T-cell (primary cell): ENCODE measurements around the gene ABHD16B. TPM values are rescaled to one million over a fixed set of nuclear protein-coding genes. Genes with fewer than 3 reads are reported as not detected.
"Not testable (repeated sequence)": the region's sequence is repeated elsewhere in the genome, so short reads cannot be mapped to it uniquely, and the experiment has no call there.

Source experiments
- ATAC-seq, 4 experiments: fragments of 200-7000 bp in 3 of 4; fragments of 150-1000 bp in 1 of 4; cut with Tn5 transposase; replicated peaks in 1 of 4; 1 replicate in 3 of 4; 2 replicates in 1 of 4; pipeline ENCODE4 v1.10.0; 2021; ENCODE audit warnings: moderate library complexity in 3 of 4, mild to moderate bottlenecking in 2 of 4, moderate number of reproducible peaks in 1 of 4
- CTCF ChIA-PET, 2 donors: fragments of 300-600 bp; sonication (Branson Sonifier 250); formaldehyde crosslinking; loops; one replicate each; lab custom pipeline; 2022; ENCODE audit warnings: antibody characterized with exemption in 2 of 2; lab: Charles Lee
- POLR2A ChIA-PET, 2 donors: fragments of 300-600 bp; sonication (Branson Sonifier 250); formaldehyde crosslinking; loops; one replicate each; lab custom pipeline; 2022; ENCODE audit warnings: antibody characterized with exemption in 2 of 2; lab: Charles Lee
- DNase-seq, 35 experiments: peaks; one replicate each; pipeline versions ENCODE4 v3.0.0 to v3.0.0-alpha.2; 2013 to 2023
- H3K27ac ChIP-seq: one replicate; pipeline ENCODE4 v1.5.1; 2013; ENCODE audit warnings: low read length
- H3K27me3 ChIP-seq, 2 experiments: replicated peaks in 1 of 2; 1 replicate in 1 of 2; 2 replicates in 1 of 2; pipeline versions ENCODE4 v1.6.1 to v1.7.0; 2013; ENCODE audit warnings: low read length in 1 of 2, mixed read lengths in 1 of 2; ENCODE audit not compliant: control insufficient read depth in 2 of 2, insufficient read depth in 2 of 2; ENCODE audit errors: extremely low read depth in 1 of 2
- H3K36me3 ChIP-seq, 2 donors: 1 replicate in 1 of 2; 2 replicates in 1 of 2; pipeline versions ENCODE4 v1.6.1 to v1.7.0; 2013; ENCODE audit warnings: low read length in 1 of 2; ENCODE audit not compliant: control insufficient read depth in 2 of 2, insufficient read depth in 1 of 2; ENCODE audit errors: extremely low read depth in 1 of 2
- H3K4me1 ChIP-seq, 2 experiments: 1 replicate in 1 of 2; 2 replicates in 1 of 2; pipeline versions ENCODE4 v1.6.1 to v1.7.0; 2013; ENCODE audit warnings: low read length in 2 of 2, mixed read lengths in 1 of 2; ENCODE audit not compliant: insufficient read depth in 2 of 2, control insufficient read depth in 1 of 2; ENCODE audit errors: extremely low read depth in 1 of 2
- H3K4me3 ChIP-seq, 2 donors: 1 replicate in 1 of 2; 2 replicates in 1 of 2; pipeline versions ENCODE4 v1.5.1 to v1.7.0; 2013; ENCODE audit warnings: mild to moderate bottlenecking in 2 of 2, low read length in 1 of 2, moderate library complexity in 1 of 2; ENCODE audit not compliant: control insufficient read depth in 1 of 2; ENCODE audit errors: extremely low read depth in 1 of 2
- H3K9me3 ChIP-seq: 2 replicates; pipeline ENCODE4 v1.7.0; 2013
- H3K27ac Mint-ChIP-seq, 2 donors: one replicate each; pipeline ENCODE4 v1.8.0; 2020 to 2021; ENCODE audit warnings: mild to moderate bottlenecking in 2 of 2, mixed read lengths in 2 of 2
- H3K27me3 Mint-ChIP-seq, 2 donors: one replicate each; pipeline ENCODE4 v1.8.0; 2021 to 2022; ENCODE audit warnings: mixed read lengths in 2 of 2
- H3K36me3 Mint-ChIP-seq: one replicate; pipeline ENCODE4 v1.8.0; 2021; ENCODE audit warnings: mixed read lengths
- H3K4me1 Mint-ChIP-seq, 3 donors: one replicate each; pipeline ENCODE4 v1.8.0; 2020 to 2022; ENCODE audit warnings: mixed read lengths in 3 of 3, mild to moderate bottlenecking in 1 of 3
- H3K4me3 Mint-ChIP-seq, 3 donors: one replicate each; pipeline ENCODE4 v1.8.0; 2020 to 2022; ENCODE audit warnings: mild to moderate bottlenecking in 3 of 3, mixed read lengths in 3 of 3, moderate library complexity in 3 of 3
- H3K9me3 Mint-ChIP-seq, 3 donors: one replicate each; pipeline ENCODE4 v1.8.0; 2020 to 2022; ENCODE audit warnings: mixed read lengths in 3 of 3
- WGBS: methylation state at CpG from one replicate; pipeline ENCODE4 v1.1.5; 2013; ENCODE audit warnings: missing lambda C conversion rate; ENCODE audit not compliant: insufficient coverage; 5-methylcytosine and 5-hydroxymethylcytosine counted together
- total RNA-seq, 35 experiments: library from RNA in 6 of 35; stranded (reverse) in 6 of 35; fragments of 120-200 nt in 1 of 35; gene quantifications; one replicate each; pipeline versions ENCODE4 v1.2.1 to v1.2.4 and lab custom pipeline; 2013 to 2026

Gene ABHD16B
- total RNA-seq, 5 donors from 2014 or later (not counting 1 experiment from before 2014, with no cell fraction given), result not detected

DNA sequence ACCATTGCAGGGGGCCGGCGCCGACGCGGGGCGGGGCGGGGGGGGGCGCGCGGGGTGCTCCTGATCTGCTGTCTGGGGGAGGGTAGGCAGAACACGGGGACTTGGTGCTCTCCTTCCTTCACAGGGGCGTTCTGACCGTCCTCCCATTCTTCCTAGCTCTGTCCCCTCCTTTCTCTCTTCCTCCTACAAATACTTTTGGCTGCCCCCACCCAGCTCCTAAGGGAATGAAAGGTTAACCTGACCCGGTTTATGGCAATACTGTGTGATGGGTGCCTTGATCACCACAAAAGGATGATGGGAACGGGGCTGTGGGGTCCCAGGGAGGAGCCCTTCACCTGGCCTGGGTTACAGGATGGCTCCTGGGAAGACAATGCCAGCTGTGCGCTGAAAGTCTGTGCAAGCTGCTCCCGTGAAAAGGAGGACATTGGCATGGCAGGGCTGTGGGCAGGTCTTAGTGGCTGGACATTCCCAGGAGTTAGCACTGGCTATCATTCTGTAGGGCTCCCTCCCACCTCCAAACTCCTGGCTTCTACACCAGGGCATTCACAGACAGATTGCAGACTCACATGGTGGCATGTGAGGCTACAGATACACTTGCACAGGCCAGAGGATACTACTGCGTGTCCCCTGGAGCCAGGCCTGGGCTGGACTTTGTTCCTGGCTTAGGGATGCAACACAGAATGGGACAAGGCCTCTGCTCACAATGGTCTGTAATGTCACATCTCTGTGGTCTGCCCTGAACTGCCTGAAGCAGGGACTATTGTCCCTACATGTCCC is 1.9 kb downstream of the ABHD16B start:
- Histone ChIP-seq H3K27ac (peak overlapping the region; percentile 65), H3K9me3 (no peaks in the 10 kb centered on the region), H3K36me3 (peaks cover 7 to 8% of the 10 kb centered on the region in 2 donors), H3K27me3 (no peaks in the 10 kb centered on the region), H3K4me3 (peak overlapping the region in 1 of 2 donors; percentile 75), H3K4me1 (peaks cover 10 to 49% of the 10 kb centered on the region in 2 experiments)
- peak overlapping the region; percentile 86 to 99 (median 90) for H3K4me3 Mint-ChIP-seq
- peak overlapping the region; percentile 97 for H3K27ac Mint-ChIP-seq
- ChIA-PET POLR2A (no interaction called here), CTCF (interaction anchor here in 1 of 2 donors (0.6 to 0.7 kb wide), 2 partner anchors 221 to 326 kb away, joined by 3 read pairs; partner anchors contain the start of gene PTK6)
- ATAC-seq, result no peak
- H3K36me3 Mint-ChIP-seq, result peaks cover 12% of the 10 kb centered on the region
- H3K4me1 Mint-ChIP-seq, result peaks cover 33 to 42% (median 35%) of the 10 kb centered on the region in 3 donors
- H3K9me3 Mint-ChIP-seq, result no peaks in the 10 kb centered on the region
- 87% methylated on average over 4 of the region's 18 CpGs for WGBS
- H3K27me3 Mint-ChIP-seq, result no peaks in the 10 kb centered on the region
- peak in 1 of 35 experiments; percentile 15 for DNase-seq

DNA sequence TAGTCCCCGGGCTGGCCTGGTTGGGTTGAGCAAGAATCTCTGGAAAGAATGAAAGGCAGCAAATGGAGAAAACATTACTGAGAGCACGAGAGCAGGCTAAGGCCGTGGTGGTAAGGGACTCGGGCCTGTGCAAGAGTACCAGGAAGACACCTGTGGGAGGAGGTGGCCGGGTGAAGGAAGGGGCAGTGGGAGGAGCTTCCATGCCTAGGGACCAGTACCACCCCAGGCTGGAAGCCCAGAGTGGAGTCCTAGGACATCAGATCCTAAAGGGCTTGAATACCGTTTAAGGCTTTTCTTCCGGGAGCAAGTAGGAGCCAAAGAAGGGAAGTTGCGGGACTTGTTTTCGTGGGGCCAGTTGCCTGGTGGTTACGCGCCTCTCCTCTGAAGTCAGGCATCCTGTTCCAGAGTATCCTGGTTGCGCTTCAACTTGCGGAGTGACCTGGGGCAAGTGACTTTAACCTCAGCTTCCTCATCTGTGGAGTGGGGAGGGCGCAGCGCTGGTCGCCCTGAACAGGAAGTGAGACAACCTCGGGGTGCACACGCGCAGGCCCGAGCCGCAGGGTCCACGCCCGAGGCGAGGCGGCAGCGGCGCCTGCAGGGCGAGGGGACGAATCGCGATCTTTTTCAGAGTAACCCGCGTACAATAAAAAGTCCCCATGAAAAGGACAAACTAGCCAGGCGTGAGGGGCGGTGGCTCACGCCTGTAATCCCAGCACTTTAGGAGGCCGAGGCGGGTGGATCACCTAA is 2.7 kb downstream of the ABHD16B start:
- peak overlapping the region; percentile 75 to 95 for H3K4me3 ChIP-seq
- H3K36me3 Mint-ChIP-seq, result peaks cover 16% of the 10 kb centered on the region
- H3K9me3 Mint-ChIP-seq, result no peaks in the 10 kb centered on the region

DNA sequence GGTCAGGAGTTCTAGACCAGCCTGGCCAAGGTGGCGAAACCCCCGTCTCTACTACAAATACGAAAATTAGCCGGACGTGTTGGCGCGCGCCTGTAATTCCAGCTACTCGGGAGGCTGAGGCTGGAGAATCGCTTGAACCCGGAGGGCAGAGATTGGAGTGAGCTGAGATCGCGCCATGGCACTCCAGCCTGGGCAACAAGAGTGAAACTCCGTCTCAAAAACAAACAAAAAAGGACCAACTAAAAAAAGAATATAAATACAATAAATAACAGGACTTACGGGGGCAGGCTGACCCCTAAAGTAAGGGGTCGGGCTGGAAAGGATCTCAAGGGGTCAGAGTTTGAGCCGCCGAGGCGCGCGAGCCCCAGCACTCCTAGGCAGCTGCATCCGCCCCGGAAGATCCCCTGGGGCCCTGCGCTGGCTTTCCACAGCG is 3.3 kb downstream of the ABHD16B start:
- peak in 3 of 35 experiments; percentile 16 to 21 (median 18) for DNase-seq
- peak; percentile 1 to 5 (median 3) for ATAC-seq

More for the DNA sequence above, 2.7 kb downstream of the ABHD16B start:
- ATAC-seq, result peak; percentile 67 to 76 (median 76)
- DNase-seq, result peak; percentile 64 to 91 (median 74)
- peaks cover 7 to 10% of the 10 kb centered on the region in 2 donors for H3K36me3 ChIP-seq
- ChIA-PET CTCF (interaction anchor here in 1 of 2 donors (0.6 to 0.7 kb wide), 2 partner anchors 222 to 326 kb away, joined by 3 read pairs; partner anchors contain the start of gene PTK6), POLR2A (interaction anchor here in 1 of 2 donors (1.2 kb wide), 1 partner anchor 92 kb away, joined by 4 read pairs; the partner anchor contains the start of gene UCKL1)
- H3K27ac ChIP-seq, result peak overlapping the region; percentile 65
- Mint-ChIP-seq H3K27me3 (no peaks in the 10 kb centered on the region), H3K27ac (peak overlapping the region; percentile 97), H3K4me3 (peak overlapping the region; percentile 86 to 99 (median 90)), H3K4me1 (peaks cover 26 to 36% (median 29%) of the 10 kb centered on the region in 3 donors)
- WGBS, result 2% methylated on average over 36 of the region's 38 CpGs
- no peaks in the 10 kb centered on the region for H3K9me3 ChIP-seq
- no peaks in the 10 kb centered on the region for H3K27me3 ChIP-seq
- peaks cover 10 to 42% of the 10 kb centered on the region in 2 experiments for H3K4me1 ChIP-seq

DNA sequence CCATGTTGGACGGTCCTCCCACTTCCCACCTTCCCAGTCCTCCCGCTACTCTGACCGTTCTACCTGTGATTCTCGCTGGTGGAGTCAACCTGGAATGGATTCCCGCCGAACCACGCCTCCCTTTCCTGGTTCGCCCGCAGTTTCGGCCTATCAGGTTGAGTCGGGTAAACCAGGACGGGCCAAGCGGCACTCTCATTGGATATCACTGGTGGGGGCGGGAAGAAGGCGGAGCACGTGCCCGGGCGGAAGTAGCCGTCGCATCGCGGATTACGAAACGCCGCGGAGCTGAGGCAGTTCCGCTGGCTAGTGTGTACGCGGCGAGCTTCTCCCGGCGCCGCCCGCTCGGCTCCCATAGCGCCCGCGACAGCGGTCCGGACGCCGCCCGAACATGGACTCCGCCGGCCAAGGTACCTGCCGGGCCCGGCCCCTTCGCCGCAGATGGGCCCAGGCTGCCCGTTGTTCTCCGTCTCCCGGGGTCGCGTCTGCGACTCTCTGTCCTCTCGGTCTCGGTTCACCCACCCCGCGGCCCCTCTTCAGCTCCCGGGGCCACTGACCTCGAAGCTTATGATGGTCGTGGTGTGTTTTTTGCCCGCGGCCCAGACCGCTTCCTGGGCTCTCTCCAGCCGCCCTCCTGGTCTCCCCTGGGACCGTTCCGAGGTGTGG is 3.8 kb downstream of the ABHD16B start, which contains the start of gene TPD52L2:
TPD52L2 (plus strand) TSS at position 293 of the 663 bp plus-strand sequence; CDS start at position 389, 96 bp downstream.
- POLR2A ChIA-PET, result interaction anchor here in 1 of 2 donors (0.7 to 1.2 kb wide), 3 partner anchors 12 to 115 kb away, joined by 3 to 4 read pairs (median 4); partner anchors contain the start of gene UCKL1
- Mint-ChIP-seq H3K27me3 (no peaks in the 10 kb centered on the region), H3K4me1 (peaks cover 24 to 32% (median 27%) of the 10 kb centered on the region in 3 donors), H3K9me3 (no peaks in the 10 kb centered on the region), H3K27ac (peak within 1 kb of the TSS; percentile 97), H3K36me3 (peaks cover 22% of the 10 kb centered on the region), H3K4me3 (peak within 1 kb of the TSS; percentile 86 to 99 (median 90))
- Histone ChIP-seq H3K4me3 (peak within 1 kb of the TSS; percentile 75 to 95), H3K36me3 (peaks cover 7 to 22% of the 10 kb centered on the region in 2 donors), H3K27me3 (no peaks in the 10 kb centered on the region), H3K9me3 (no peaks in the 10 kb centered on the region), H3K4me1 (peaks cover 7 to 37% of the 10 kb centered on the region in 2 experiments), H3K27ac (peak within 1 kb of the TSS; percentile 65)
- 0% methylated on average over 67 of the region's 68 CpGs for WGBS
- peak; percentile 91 to 99 (median 97) for DNase-seq
- CTCF ChIA-PET, result interaction anchor here in 1 of 2 donors (0.6 to 1.3 kb wide), 6 partner anchors 12 to 223 kb away, joined by 3 to 8 read pairs (median 3); partner anchors contain the start of genes ARFRP1, RTEL1 and ZGPAT
- ATAC-seq, result peak; percentile 87 to 91 (median 88)

More for the DNA sequence above, 3.3 kb downstream of the ABHD16B start:
- Histone ChIP-seq H3K36me3 (peaks cover 7 to 16% of the 10 kb centered on the region in 2 donors), H3K27me3 (no peaks in the 10 kb centered on the region), H3K9me3 (no peaks in the 10 kb centered on the region), H3K4me1 (peaks cover 7 to 37% of the 10 kb centered on the region in 2 experiments), H3K4me3 (peak overlapping the region; percentile 75 to 95), H3K27ac (peak overlapping the region; percentile 65)
- peaks cover 24 to 32% (median 27%) of the 10 kb centered on the region in 3 donors for H3K4me1 Mint-ChIP-seq
- no peaks in the 10 kb centered on the region for H3K9me3 Mint-ChIP-seq
- H3K36me3 Mint-ChIP-seq, result peaks cover 21% of the 10 kb centered on the region
- no peaks in the 10 kb centered on the region for H3K27me3 Mint-ChIP-seq
- 0% methylated on average over 18 of the region's 25 CpGs for WGBS
- H3K27ac Mint-ChIP-seq, result peak overlapping the region; percentile 97
- ChIA-PET POLR2A (interaction anchor here in 1 of 2 donors (0.7 to 1.2 kb wide), 3 partner anchors 12 to 116 kb away, joined by 3 to 4 read pairs (median 4); partner anchors contain the start of gene UCKL1), CTCF (interaction anchor here in 1 of 2 donors (0.7 to 1.3 kb wide), 4 partner anchors 78 to 223 kb away, joined by 3 to 8 read pairs (median 3); partner anchors contain the start of genes ARFRP1, RTEL1 and ZGPAT)
- H3K4me3 Mint-ChIP-seq, result peak overlapping the region; percentile 86 to 99 (median 90)

DNA sequence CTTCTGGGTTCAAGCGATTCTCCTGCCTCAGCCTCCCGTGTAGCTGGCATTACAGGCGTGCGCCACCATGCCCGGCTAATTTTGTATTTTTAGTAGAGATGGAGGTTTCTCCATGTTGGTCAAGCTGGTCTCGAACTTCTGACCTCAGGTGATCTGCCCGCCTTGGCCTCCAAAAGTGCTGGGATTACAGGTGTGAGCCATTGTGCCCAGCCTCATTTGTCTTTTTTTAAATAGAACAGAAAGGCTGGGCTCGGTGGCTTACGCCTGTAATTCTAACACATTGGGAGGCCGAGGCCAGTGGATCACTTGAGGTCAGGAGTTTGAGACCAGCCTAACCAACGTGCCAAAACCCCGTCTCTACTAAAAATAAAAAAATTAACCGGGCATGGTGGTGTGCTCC is 5.7 kb downstream of the ABHD16B start:
- CTCF ChIA-PET, result interaction anchor here in 1 of 2 donors (0.7 kb wide), 1 partner anchor 141 kb away, joined by 5 read pairs; no protein-coding TSS in a partner anchor
- ATAC-seq, H3K4me3 ChIP-seq, H3K27ac ChIP-seq, H3K27me3 Mint-ChIP-seq, DNase-seq, H3K27ac Mint-ChIP-seq, POLR2A ChIA-PET, H3K9me3 Mint-ChIP-seq, H3K9me3 ChIP-seq, H3K27me3 ChIP-seq: not testable (repeated sequence)
- 89% methylated on average over 6 of the region's 13 CpGs for WGBS
- H3K36me3 ChIP-seq, result peaks cover 7 to 26% of the 10 kb centered on the region in 2 donors
- peaks cover 24 to 32% (median 28%) of the 10 kb centered on the region in 3 donors for H3K4me1 Mint-ChIP-seq
- peak overlapping the region; percentile 39 to 90 (median 86) for H3K4me3 Mint-ChIP-seq
- peaks cover 7 to 37% of the 10 kb centered on the region in 2 experiments for H3K4me1 ChIP-seq
- H3K36me3 Mint-ChIP-seq, result peaks cover 19% of the 10 kb centered on the region
